T-helper 2 cell treated with Interferon-gamma antibody and Interleukin-4, amounts not matched to agents 5 μg/mL and 100 μg/mL, for 36 hours (primary cell): ENCODE results near the gene BANK1.
"Not testable (repeated sequence)": the region's sequence is repeated elsewhere in the genome, so short reads cannot be mapped to it uniquely, and the experiment has no call there.

Experiments
- DNase-seq: peaks from one replicate; pipeline ENCODE4 v3.0.0; 2021; ENCODE audit warnings: low spot score
- H3K27ac Mint-ChIP-seq: one replicate; pipeline ENCODE4 v1.8.0; 2021; ENCODE audit warnings: mild to moderate bottlenecking, mixed read lengths
- H3K27me3 Mint-ChIP-seq: one replicate; pipeline ENCODE4 v1.8.0; 2021; ENCODE audit warnings: low read depth, mixed read lengths
- H3K36me3 Mint-ChIP-seq: one replicate; pipeline ENCODE4 v1.8.0; 2021; ENCODE audit warnings: low read depth, mixed read lengths
- H3K4me1 Mint-ChIP-seq: one replicate; pipeline ENCODE4 v1.8.0; 2021; ENCODE audit warnings: low read depth, mixed read lengths
- H3K4me3 Mint-ChIP-seq: one replicate; pipeline ENCODE4 v1.8.0; 2022; ENCODE audit warnings: mild to moderate bottlenecking, moderate library complexity, mixed read lengths
- H3K9me3 Mint-ChIP-seq: one replicate; pipeline ENCODE4 v1.8.0; 2021; ENCODE audit warnings: mixed read lengths

The BANK1 gene

DNA sequence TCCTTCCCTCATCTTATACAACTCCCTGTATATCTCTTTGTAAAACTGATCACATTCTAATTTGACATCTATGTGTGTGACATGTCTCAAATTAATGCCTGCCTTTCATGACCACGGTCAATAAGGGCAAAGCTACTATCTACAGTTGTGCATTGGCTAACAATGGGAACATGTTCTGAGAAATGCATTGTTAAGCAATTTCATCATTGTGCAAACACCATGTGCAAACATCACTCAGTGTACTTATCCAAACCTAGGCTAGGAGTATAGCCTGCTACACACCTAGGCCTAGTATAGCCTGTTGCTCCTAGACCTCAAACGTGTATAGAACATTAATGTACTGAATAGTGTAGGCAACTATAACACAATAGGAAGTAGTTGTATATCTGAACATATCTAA is 95.0 kb downstream of the BANK1 start:
- no peaks in the 10 kb centered on the region for H3K36me3 Mint-ChIP-seq
- H3K4me1 Mint-ChIP-seq, result no peaks in the 10 kb centered on the region
- DNase-seq, result no peak
- no peak overlapping the region for H3K4me3 Mint-ChIP-seq
- H3K27me3 Mint-ChIP-seq, result no peaks in the 10 kb centered on the region
- H3K9me3 Mint-ChIP-seq, result no peaks in the 10 kb centered on the region
- H3K27ac Mint-ChIP-seq, result no peak overlapping the region

DNA sequence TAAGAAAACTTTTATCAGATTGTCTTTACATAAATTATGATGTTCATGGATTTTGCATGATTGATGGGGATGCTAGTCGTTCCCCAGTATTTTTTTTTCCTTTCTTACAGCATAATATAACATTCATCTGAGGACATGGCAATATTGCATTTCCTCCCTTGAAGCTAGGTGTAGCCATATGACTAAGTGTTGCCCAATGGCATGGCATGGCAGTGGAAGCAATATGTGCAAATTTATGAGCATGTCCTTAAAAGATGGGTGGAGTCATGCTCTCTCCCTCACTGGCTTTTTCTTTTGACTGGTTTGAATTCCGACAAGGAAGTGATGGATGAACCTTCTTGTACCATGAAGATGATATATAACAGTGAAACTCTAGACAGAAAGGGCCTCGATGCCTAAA is 96.3 kb downstream of the BANK1 start:
- H3K27me3 Mint-ChIP-seq, result no peaks in the 10 kb centered on the region
- no peak overlapping the region for H3K27ac Mint-ChIP-seq
- H3K9me3 Mint-ChIP-seq, result no peaks in the 10 kb centered on the region
- no peaks in the 10 kb centered on the region for H3K36me3 Mint-ChIP-seq
- H3K4me3 Mint-ChIP-seq, result no peak overlapping the region
- no peaks in the 10 kb centered on the region for H3K4me1 Mint-ChIP-seq
- DNase-seq, result no peak

DNA sequence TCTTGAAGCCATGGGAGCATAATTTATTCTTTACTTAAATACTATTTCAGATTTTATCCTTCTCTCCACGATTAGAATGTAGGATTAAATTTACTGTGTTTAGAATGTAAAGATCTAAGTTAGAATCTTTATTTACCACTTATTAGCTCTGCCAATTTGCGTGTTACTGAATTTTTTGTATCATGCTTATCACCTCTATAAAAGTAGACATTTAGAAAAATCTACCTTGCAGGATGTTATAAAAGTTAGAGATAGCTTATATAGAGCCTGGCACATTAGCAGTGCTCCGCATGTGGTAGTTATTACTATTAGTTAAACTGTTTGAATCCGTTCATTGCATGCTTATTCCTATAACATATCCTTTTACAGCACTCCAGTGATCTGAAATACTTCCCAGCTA is 97.9 kb downstream of the BANK1 start:
- Mint-ChIP-seq H3K9me3 (no peaks in the 10 kb centered on the region), H3K36me3 (no peaks in the 10 kb centered on the region), H3K4me3 (no peak overlapping the region), H3K27me3 (no peaks in the 10 kb centered on the region), H3K4me1 (no peaks in the 10 kb centered on the region), H3K27ac (no peak overlapping the region)
- no peak for DNase-seq

DNA sequence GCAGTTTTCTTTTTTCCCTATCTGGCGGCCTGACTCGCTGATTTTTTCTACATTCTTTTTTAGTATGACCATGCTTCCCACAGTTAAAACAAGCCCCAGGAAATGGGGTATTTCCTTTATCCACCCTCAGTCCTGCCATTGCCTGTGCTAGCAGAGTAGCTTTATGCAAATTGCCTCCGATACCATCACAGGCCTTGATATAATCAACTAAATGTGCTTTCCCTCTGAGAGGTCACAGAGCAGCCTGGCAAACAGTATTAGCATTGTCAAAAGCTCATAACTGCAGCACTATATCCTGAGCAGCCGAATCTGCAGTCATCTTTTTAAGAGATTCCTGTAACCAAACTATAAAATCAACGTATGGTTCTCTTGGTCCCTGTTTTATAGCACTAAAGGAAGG is 115.0 kb downstream of the BANK1 start:
- H3K9me3 Mint-ChIP-seq, result not testable (repeated sequence)

DNA sequence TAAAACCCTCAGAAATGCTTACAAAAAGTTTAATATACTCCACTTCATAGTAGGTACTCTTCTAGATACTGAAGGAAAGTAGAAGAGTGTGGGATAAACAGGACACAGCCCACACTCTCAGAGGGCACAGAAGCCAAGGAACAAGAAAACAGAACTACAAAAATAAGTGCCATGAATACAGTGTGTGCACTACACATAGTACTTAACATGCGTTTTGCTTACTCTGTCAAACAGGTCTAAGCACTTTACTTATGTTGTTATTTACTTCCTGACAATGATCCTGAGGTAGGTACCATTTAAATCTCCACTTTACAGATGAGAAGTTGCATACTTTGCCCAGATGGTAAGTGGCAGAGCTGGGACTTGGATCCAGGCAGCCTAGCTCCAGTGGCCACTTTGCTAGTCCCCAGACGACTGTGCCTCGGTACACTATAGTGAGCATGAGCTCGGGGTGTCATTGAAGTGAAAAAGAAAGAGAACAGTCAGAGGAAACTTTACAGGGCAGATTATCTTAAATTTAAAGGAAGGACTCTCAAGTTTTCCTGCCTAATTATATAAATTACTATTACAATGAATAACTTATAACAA is 120.3 kb downstream of the BANK1 start:
- Mint-ChIP-seq H3K4me3 (no peak overlapping the region), H3K27ac (no peak overlapping the region), H3K36me3 (no peaks in the 10 kb centered on the region)

More for the DNA sequence above, 115.0 kb downstream of the BANK1 start:
- not testable (repeated sequence) for H3K36me3 Mint-ChIP-seq, H3K4me1 Mint-ChIP-seq, DNase-seq, H3K4me3 Mint-ChIP-seq, H3K27ac Mint-ChIP-seq, H3K27me3 Mint-ChIP-seq

DNA sequence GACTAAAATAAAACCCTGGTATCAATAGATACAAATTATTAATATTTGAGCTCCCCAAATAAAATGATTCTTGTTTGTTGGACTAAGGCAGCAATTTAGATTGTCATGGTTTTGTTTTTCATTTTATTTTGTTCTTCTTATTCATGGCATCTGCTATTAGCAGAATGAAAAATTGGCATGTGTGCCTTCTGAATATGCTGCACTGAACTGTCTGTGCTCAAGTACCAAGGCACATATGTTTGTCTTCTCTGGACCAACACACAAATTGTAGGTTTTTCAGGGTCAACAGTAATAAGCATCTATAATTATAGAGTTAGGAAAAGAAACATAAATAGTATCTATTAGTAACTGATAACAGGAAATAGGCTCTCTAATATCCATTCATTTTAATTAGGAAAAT is 121.1 kb downstream of the BANK1 start:
- no peaks in the 10 kb centered on the region for H3K27me3 Mint-ChIP-seq
- no peak overlapping the region for H3K27ac Mint-ChIP-seq
- H3K36me3 Mint-ChIP-seq, result no peaks in the 10 kb centered on the region
- peaks cover 4% of the 10 kb centered on the region for H3K9me3 Mint-ChIP-seq
- H3K4me3 Mint-ChIP-seq, result no peak overlapping the region
- no peak for DNase-seq
- no peaks in the 10 kb centered on the region for H3K4me1 Mint-ChIP-seq

More for the DNA sequence above, 120.3 kb downstream of the BANK1 start:
- Mint-ChIP-seq H3K9me3 (peaks cover 4% of the 10 kb centered on the region), H3K4me1 (no peaks in the 10 kb centered on the region), H3K27me3 (no peaks in the 10 kb centered on the region)
- DNase-seq, result no peak

DNA sequence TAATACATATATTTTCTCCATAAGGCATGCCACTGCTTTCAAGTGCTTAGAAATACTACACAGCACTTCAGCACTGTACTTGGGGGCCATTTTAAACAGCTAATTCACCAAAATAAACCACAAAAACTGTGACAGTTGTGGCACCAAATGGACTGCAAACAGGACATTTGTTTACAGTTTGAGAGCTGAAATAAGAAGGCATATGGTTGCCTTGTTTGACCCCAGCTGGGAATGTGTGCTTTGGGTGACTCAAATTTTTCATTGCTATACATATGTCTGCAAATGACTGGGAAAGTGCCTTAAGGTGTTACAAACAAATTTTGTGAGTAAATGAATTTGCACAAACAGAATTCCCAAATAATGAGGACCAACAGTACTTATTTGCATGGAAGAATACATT is 124.2 kb downstream of the BANK1 start:
- no peaks in the 10 kb centered on the region for H3K9me3 Mint-ChIP-seq
- no peak overlapping the region for H3K4me3 Mint-ChIP-seq
- no peaks in the 10 kb centered on the region for H3K4me1 Mint-ChIP-seq
- no peak overlapping the region for H3K27ac Mint-ChIP-seq
- no peak for DNase-seq
- no peaks in the 10 kb centered on the region for H3K27me3 Mint-ChIP-seq
- H3K36me3 Mint-ChIP-seq, result no peaks in the 10 kb centered on the region

DNA sequence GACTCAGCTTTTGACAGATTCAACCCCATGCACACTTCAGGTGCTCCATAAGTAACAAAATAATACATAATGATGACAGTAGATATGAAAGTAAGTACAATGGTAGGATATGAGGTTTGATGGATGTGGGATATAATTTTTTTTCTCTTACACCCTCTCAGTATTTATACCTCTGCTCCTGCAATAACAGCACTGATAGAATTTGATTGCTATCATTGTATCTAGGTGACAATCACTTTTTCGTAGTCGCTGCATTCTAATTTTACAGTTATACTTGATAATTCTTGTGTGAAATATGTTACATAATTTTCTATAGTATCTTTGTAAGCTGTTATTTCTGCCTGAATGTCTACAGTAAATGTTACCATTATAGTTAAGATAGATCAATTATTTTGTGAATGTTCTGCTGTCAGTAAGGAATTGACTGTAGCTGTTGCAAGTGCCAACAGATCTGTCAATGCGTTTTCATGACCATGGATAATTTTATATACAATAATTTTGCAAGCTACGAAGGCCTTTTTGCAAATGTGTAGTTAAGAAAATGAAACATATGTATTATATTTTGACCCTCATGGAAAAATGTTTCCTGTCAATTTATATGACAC is 128.9 kb downstream of the BANK1 start:
- Mint-ChIP-seq H3K4me3 (no peak overlapping the region), H3K27ac (no peak overlapping the region), H3K4me1 (no peaks in the 10 kb centered on the region), H3K9me3 (no peaks in the 10 kb centered on the region), H3K36me3 (no peaks in the 10 kb centered on the region), H3K27me3 (no peaks in the 10 kb centered on the region)
- DNase-seq, result no peak

DNA sequence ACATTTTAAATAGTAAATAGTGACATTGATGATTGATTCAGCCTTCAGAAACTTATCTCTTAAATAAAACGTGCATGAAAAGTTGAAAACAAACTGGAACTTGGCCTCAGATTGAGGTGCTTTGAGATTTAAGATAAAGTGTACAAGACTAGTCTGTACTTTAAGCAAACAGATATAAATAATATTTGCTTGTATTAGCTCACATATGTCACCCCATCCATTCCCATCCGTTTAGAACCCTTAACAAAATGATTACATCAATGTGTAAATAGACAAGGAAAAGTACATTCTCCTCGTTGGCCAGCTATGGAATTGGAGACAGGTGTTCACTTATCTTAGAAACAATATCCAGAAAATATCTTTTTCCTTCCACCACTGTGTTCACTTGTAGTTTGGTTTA is 130.8 kb downstream of the BANK1 start:
- no peaks in the 10 kb centered on the region for H3K4me1 Mint-ChIP-seq
- no peaks in the 10 kb centered on the region for H3K36me3 Mint-ChIP-seq
- no peak overlapping the region for H3K27ac Mint-ChIP-seq
- no peaks in the 10 kb centered on the region for H3K9me3 Mint-ChIP-seq
- H3K4me3 Mint-ChIP-seq, result no peak overlapping the region
- H3K27me3 Mint-ChIP-seq, result no peaks in the 10 kb centered on the region
- DNase-seq, result no peak

DNA sequence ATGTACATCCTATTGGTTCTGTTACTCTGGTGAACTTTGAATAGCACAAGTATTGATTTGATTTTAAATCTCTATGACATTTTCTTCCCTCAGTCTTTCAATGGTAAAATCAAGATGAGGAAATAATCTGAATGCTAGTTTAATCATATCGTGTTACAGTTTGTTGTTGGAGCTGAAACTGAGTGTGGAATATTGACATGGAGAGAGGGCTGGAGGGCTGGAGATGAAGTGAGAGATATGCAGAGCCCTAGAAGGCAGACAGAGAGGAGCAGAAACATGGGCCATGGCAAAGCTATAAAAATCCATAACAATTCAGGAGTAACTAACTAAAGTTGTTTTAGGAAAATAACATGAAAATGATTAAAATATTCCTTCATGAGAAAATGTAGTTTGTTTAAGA is 141.1 kb downstream of the BANK1 start:
- Mint-ChIP-seq H3K36me3 (no peaks in the 10 kb centered on the region), H3K9me3 (no peaks in the 10 kb centered on the region), H3K27ac (no peak overlapping the region), H3K4me3 (no peak overlapping the region), H3K27me3 (no peaks in the 10 kb centered on the region), H3K4me1 (no peaks in the 10 kb centered on the region)
- DNase-seq, result no peak

DNA sequence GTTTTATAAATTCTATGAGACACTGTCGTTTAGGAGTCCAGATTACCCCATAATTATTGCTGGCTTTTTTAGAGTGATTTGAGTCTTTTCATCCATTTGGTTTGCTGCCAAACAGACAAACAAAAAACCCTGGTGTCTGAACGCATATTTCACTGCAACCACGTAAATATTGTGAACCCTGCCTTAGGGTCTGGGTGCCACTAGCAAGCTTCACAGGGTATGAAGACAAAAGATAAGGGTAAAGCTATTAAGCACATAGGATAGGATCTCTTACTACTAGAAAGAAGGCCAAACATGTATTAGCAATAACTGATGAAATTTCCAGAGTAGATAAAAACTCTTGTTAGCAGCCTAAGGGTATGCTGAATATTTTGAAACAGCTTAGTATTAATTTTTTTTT is 143.3 kb downstream of the BANK1 start:
- Mint-ChIP-seq H3K36me3 (no peaks in the 10 kb centered on the region), H3K4me3 (no peak overlapping the region), H3K27ac (no peak overlapping the region)

DNA sequence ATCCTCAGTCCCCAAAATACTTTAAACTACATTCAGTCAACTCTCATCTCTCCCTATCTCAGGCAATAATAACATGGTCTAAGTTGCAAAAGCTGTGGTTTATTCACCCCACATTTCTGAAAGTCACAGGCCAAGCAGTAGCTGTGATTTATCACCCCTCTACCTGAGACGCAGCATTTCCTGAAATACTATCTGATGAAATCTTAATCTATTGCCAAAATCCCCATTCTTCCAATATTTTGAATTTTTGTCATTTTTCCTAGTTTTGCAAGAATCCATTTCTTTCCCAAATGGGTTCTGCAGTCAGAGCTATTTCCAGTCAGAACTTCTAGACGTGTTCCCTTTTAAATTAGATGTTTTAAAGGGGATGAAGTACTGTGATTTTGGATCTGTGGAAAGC is 148.3 kb downstream of the BANK1 start:
- Mint-ChIP-seq H3K27ac (no peak overlapping the region), H3K4me1 (no peaks in the 10 kb centered on the region), H3K4me3 (no peak overlapping the region), H3K9me3 (no peaks in the 10 kb centered on the region), H3K36me3 (no peaks in the 10 kb centered on the region), H3K27me3 (no peaks in the 10 kb centered on the region)
- DNase-seq, result no peak

More for the DNA sequence above, 143.3 kb downstream of the BANK1 start:
- no peaks in the 10 kb centered on the region for H3K4me1 Mint-ChIP-seq
- H3K27me3 Mint-ChIP-seq, result no peaks in the 10 kb centered on the region
- DNase-seq, result no peak
- H3K9me3 Mint-ChIP-seq, result no peaks in the 10 kb centered on the region

DNA sequence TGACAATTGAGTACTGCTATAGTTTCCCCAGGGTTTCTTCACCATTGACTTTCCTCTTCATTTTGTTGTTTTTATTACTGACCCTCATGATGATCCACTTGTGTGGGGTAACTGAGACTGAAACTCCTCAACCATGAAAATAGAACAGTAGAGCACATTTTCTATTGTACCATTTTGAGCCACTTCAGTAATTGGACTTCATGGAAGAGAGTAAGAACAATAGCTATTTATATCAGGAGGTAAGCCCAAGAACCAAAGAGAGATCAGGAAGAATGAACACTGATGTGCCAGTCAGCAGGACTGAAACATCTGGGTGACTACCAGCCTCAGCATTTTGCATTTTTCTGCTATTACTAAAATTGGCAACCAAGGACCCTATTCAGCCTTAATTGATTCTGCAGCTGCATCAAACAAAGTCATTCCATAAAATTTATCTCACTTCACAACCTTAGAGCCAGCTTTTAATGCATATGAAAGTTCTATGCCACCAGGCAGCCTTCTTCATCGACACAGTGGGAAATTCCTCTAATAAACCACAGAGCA is 151.4 kb downstream of the BANK1 start:
- H3K27ac Mint-ChIP-seq, result no peak overlapping the region
- DNase-seq, result no peak
- no peaks in the 10 kb centered on the region for H3K9me3 Mint-ChIP-seq
- H3K4me1 Mint-ChIP-seq, result no peaks in the 10 kb centered on the region
- no peak overlapping the region for H3K4me3 Mint-ChIP-seq
- no peaks in the 10 kb centered on the region for H3K27me3 Mint-ChIP-seq
- no peaks in the 10 kb centered on the region for H3K36me3 Mint-ChIP-seq

DNA sequence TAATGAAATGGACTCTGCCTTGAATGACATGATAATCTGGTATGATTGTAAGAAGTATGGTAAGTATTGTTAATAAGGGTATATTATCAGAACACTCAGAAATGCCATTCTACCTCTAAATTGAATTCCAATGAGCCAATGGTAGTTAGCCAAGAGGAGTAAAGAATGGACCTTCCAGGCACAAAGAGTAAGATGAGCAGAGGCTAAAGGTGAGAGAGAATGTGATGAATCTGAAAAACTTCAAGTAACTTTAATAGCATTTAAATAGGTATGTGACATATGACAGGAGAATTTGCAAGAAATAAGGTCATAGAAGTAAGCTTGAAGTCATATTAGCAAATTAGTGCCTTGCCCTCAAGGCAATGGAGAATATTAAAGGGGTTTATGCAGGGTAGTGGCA is 152.4 kb downstream of the BANK1 start:
- Mint-ChIP-seq H3K27me3 (no peaks in the 10 kb centered on the region), H3K9me3 (no peaks in the 10 kb centered on the region), H3K36me3 (no peaks in the 10 kb centered on the region), H3K4me1 (no peaks in the 10 kb centered on the region), H3K27ac (no peak overlapping the region), H3K4me3 (no peak overlapping the region)
- DNase-seq, result no peak

DNA sequence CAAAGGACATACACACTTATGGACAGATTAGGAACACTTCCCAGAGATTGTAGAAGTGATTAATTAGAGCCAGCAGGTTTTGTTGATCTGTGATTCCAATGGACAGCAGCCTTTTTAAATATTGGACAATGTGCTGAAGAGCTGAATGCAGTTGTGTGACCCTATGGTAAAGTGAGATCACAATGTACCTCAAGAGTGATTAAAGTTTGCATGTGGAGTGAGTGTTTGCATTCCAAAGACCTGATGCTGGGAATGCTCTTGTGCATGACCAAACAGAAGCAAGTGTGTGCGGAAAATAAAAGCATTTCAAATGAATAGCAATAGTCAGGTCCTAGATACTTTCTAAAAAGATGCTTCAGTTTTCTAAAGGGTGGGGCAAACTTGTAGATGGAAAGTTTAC is 154.1 kb downstream of the BANK1 start:
- Mint-ChIP-seq H3K27ac (no peak overlapping the region), H3K36me3 (no peaks in the 10 kb centered on the region), H3K4me3 (no peak overlapping the region), H3K4me1 (no peaks in the 10 kb centered on the region), H3K9me3 (no peaks in the 10 kb centered on the region), H3K27me3 (no peaks in the 10 kb centered on the region)
- no peak for DNase-seq
